Uterus (tissue), 2 donors: ENCODE measurements around the gene CACNA1C.

Experiments used
- CTCF ChIP-seq, 4 experiments: fragments of 200-600 bp in 2 of 4; fragments of 450-650 bp in 2 of 4; sonication (generic) in 2 of 4; IDR thresholded peaks; one replicate each; pipeline ENCODE4 v1.5.1; 2016 to 2019; ENCODE audit warnings: antibody characterized with exemption in 4 of 4, mild to moderate bottlenecking in 2 of 4, moderate library complexity in 1 of 4
- POLR2A ChIP-seq, 2 donors: fragments of 450-650 bp; IDR thresholded peaks; one replicate each; pipeline ENCODE4 v1.6.1; 2016; ENCODE audit warnings: antibody characterized with exemption in 2 of 2, mild to moderate bottlenecking in 1 of 2, moderate library complexity in 1 of 2

GRCh38 chr12:2341871-2342270, 289.1 kb downstream of the CACNA1C start:
- no peak for TF ChIP-seq POLR2A (IDR thresholded peaks at IDR 0.05)
- no peak for TF ChIP-seq CTCF (IDR thresholded peaks at IDR 0.05)
